T-cell (primary cell): Measurements from ENCODE around the gene ZNF579. TPM values are rescaled to one million over a fixed set of nuclear protein-coding genes. Genes with fewer than 3 reads are reported as not detected.

Experiments
- ATAC-seq, 4 experiments: fragments of 200-7000 bp in 3 of 4; fragments of 150-1000 bp in 1 of 4; cut with Tn5 transposase; replicated peaks in 1 of 4; 1 replicate in 3 of 4; 2 replicates in 1 of 4; pipeline ENCODE4 v1.10.0; 2021; ENCODE audit warnings: moderate library complexity in 3 of 4, mild to moderate bottlenecking in 2 of 4, moderate number of reproducible peaks in 1 of 4
- CTCF ChIA-PET, 2 donors: fragments of 300-600 bp; sonication (Branson Sonifier 250); formaldehyde crosslinking; loops; one replicate each; lab custom pipeline; 2022; ENCODE audit warnings: antibody characterized with exemption in 2 of 2; lab: Charles Lee
- POLR2A ChIA-PET, 2 donors: fragments of 300-600 bp; sonication (Branson Sonifier 250); formaldehyde crosslinking; loops; one replicate each; lab custom pipeline; 2022; ENCODE audit warnings: antibody characterized with exemption in 2 of 2; lab: Charles Lee
- DNase-seq, 35 experiments: peaks; one replicate each; pipeline versions ENCODE4 v3.0.0 to v3.0.0-alpha.2; 2013 to 2023
- H3K27ac ChIP-seq: one replicate; pipeline ENCODE4 v1.5.1; 2013; ENCODE audit warnings: low read length
- H3K27me3 ChIP-seq, 2 experiments: replicated peaks in 1 of 2; 1 replicate in 1 of 2; 2 replicates in 1 of 2; pipeline versions ENCODE4 v1.6.1 to v1.7.0; 2013; ENCODE audit warnings: low read length in 1 of 2, mixed read lengths in 1 of 2; ENCODE audit not compliant: control insufficient read depth in 2 of 2, insufficient read depth in 2 of 2; ENCODE audit errors: extremely low read depth in 1 of 2
- H3K36me3 ChIP-seq, 2 donors: 1 replicate in 1 of 2; 2 replicates in 1 of 2; pipeline versions ENCODE4 v1.6.1 to v1.7.0; 2013; ENCODE audit warnings: low read length in 1 of 2; ENCODE audit not compliant: control insufficient read depth in 2 of 2, insufficient read depth in 1 of 2; ENCODE audit errors: extremely low read depth in 1 of 2
- H3K4me1 ChIP-seq, 2 experiments: 1 replicate in 1 of 2; 2 replicates in 1 of 2; pipeline versions ENCODE4 v1.6.1 to v1.7.0; 2013; ENCODE audit warnings: low read length in 2 of 2, mixed read lengths in 1 of 2; ENCODE audit not compliant: insufficient read depth in 2 of 2, control insufficient read depth in 1 of 2; ENCODE audit errors: extremely low read depth in 1 of 2
- H3K4me3 ChIP-seq, 2 donors: 1 replicate in 1 of 2; 2 replicates in 1 of 2; pipeline versions ENCODE4 v1.5.1 to v1.7.0; 2013; ENCODE audit warnings: mild to moderate bottlenecking in 2 of 2, low read length in 1 of 2, moderate library complexity in 1 of 2; ENCODE audit not compliant: control insufficient read depth in 1 of 2; ENCODE audit errors: extremely low read depth in 1 of 2
- H3K9me3 ChIP-seq: 2 replicates; pipeline ENCODE4 v1.7.0; 2013
- H3K27ac Mint-ChIP-seq, 2 donors: one replicate each; pipeline ENCODE4 v1.8.0; 2020 to 2021; ENCODE audit warnings: mild to moderate bottlenecking in 2 of 2, mixed read lengths in 2 of 2
- H3K27me3 Mint-ChIP-seq, 2 donors: one replicate each; pipeline ENCODE4 v1.8.0; 2021 to 2022; ENCODE audit warnings: mixed read lengths in 2 of 2
- H3K36me3 Mint-ChIP-seq: one replicate; pipeline ENCODE4 v1.8.0; 2021; ENCODE audit warnings: mixed read lengths
- H3K4me1 Mint-ChIP-seq, 3 donors: one replicate each; pipeline ENCODE4 v1.8.0; 2020 to 2022; ENCODE audit warnings: mixed read lengths in 3 of 3, mild to moderate bottlenecking in 1 of 3
- H3K4me3 Mint-ChIP-seq, 3 donors: one replicate each; pipeline ENCODE4 v1.8.0; 2020 to 2022; ENCODE audit warnings: mild to moderate bottlenecking in 3 of 3, mixed read lengths in 3 of 3, moderate library complexity in 3 of 3
- H3K9me3 Mint-ChIP-seq, 3 donors: one replicate each; pipeline ENCODE4 v1.8.0; 2020 to 2022; ENCODE audit warnings: mixed read lengths in 3 of 3
- WGBS: methylation state at CpG from one replicate; pipeline ENCODE4 v1.1.5; 2013; ENCODE audit warnings: missing lambda C conversion rate; ENCODE audit not compliant: insufficient coverage; 5-methylcytosine and 5-hydroxymethylcytosine counted together
- total RNA-seq, 35 experiments: library from RNA in 6 of 35; stranded (reverse) in 6 of 35; fragments of 120-200 nt in 1 of 35; gene quantifications; one replicate each; pipeline versions ENCODE4 v1.2.1 to v1.2.4 and lab custom pipeline; 2013 to 2026

Gene ZNF579
- total RNA-seq, 5 donors from 2014 or later (not counting 1 experiment from before 2014, with no cell fraction given) = 5.4 to 13.3 (median 10.0) TPM

DNA sequence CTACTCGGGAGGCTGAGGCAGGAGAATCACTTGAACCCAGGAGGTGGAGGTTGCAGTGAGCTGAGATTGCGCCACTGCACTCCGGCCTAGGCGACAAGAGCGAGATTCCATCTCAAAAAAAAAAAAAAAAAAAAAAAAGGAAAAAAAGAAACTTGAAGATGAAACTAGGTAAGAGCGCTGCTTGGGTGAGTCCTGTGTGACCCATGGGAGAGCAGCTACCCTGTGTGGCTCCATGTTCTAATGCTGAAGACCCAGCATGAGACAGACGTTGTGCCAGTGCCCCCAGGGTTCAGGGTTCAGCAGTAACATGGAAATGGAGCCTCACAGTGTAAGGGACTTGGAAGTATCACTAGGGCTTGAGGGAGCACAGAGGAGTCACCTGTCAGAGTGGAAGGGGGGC, 37.8 kb upstream of the ZNF579 start:
- no peak overlapping the region for H3K27ac ChIP-seq
- DNase-seq (no peak), ATAC-seq (no peak)
- Mint-ChIP-seq H3K4me1 (peaks cover 17 to 24% (median 23%) of the 10 kb centered on the region in 3 donors), H3K9me3 (no peaks in the 10 kb centered on the region), H3K36me3 (peaks cover 12% of the 10 kb centered on the region), H3K27me3 (no peaks in the 10 kb centered on the region), H3K27ac (no peak overlapping the region), H3K4me3 (no peak overlapping the region)
- no peaks in the 10 kb centered on the region for H3K27me3 ChIP-seq
- peaks cover 8 to 21% of the 10 kb centered on the region in 2 donors for H3K36me3 ChIP-seq
- CTCF ChIA-PET = interaction anchor here (0.6 to 0.7 kb wide), 2 partner anchors 10 to 486 kb away, joined by 3 to 6 read pairs; no protein-coding TSS in a partner anchor
- H3K9me3 ChIP-seq = no peaks in the 10 kb centered on the region
- POLR2A ChIA-PET = no interaction called here
- H3K4me3 ChIP-seq = no peak overlapping the region
- WGBS = 100% methylated on average over 2 of the region's 7 CpGs
- peaks cover 9 to 12% of the 10 kb centered on the region in 2 experiments for H3K4me1 ChIP-seq

DNA sequence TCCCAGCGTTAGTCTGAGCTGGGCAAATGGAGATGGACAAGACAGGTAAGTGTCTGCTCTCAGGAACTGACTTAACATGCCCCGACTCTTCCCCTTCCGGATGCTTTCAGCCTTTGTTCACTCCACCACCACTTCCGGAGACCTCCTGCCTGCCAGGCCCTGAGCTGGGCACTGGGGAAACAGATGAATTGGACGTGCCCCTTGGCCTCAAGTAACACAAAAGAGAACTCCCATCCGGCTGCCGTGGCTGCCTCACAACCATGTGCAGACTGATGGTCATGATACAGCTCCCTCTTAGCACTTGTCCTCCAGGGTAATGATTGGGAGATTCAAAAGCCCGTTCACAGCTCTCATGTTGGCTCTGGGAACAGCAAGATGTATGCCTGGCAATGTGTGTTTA, 36.8 kb upstream of the ZNF579 start:
- POLR2A ChIA-PET = no interaction called here
- ATAC-seq = no peak
- no peak overlapping the region for H3K27ac Mint-ChIP-seq

DNA sequence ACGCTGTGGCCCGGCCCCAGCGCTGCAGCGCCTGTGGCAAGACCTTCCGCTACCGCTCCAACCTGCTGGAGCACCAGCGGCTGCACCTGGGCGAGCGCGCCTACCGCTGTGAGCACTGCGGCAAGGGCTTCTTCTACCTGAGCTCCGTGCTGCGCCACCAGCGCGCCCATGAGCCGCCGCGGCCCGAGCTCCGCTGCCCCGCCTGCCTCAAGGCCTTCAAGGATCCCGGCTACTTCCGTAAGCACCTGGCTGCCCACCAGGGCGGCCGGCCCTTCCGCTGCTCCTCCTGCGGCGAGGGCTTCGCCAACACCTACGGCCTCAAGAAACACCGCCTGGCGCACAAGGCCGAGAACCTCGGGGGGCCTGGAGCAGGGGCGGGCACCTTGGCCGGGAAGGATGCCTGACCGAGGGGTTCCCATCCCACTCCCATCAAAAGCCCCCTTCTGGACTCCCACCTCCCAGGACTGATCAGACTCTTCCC, 35.8 kb upstream of the ZNF579 start:
- no peak for DNase-seq
- CTCF ChIA-PET = no interaction called here
- peaks cover 31 to 35% (median 35%) of the 10 kb centered on the region in 3 donors for H3K4me1 Mint-ChIP-seq
- H3K36me3 ChIP-seq = peaks cover 5 to 21% of the 10 kb centered on the region in 2 donors
- ATAC-seq = no peak
- H3K36me3 Mint-ChIP-seq = peaks cover 18% of the 10 kb centered on the region
- no peaks in the 10 kb centered on the region for H3K27me3 ChIP-seq
- H3K27ac ChIP-seq = no peak overlapping the region
- H3K4me1 ChIP-seq = peaks cover 9 to 17% of the 10 kb centered on the region in 2 experiments
- 99% methylated on average over 38 of the region's 38 CpGs for WGBS
- no peak overlapping the region for H3K4me3 ChIP-seq
- POLR2A ChIA-PET = no interaction called here
- no peaks in the 10 kb centered on the region for H3K27me3 Mint-ChIP-seq
- no peaks in the 10 kb centered on the region for H3K9me3 ChIP-seq
- H3K4me3 Mint-ChIP-seq = no peak overlapping the region
- no peaks in the 10 kb centered on the region for H3K9me3 Mint-ChIP-seq
- no peak overlapping the region for H3K27ac Mint-ChIP-seq

More for the DNA sequence above, 36.8 kb upstream of the ZNF579 start:
- Mint-ChIP-seq H3K4me3 (no peak overlapping the region), H3K27me3 (no peaks in the 10 kb centered on the region), H3K36me3 (peaks cover 17% of the 10 kb centered on the region), H3K9me3 (no peaks in the 10 kb centered on the region), H3K4me1 (peaks cover 25 to 27% (median 26%) of the 10 kb centered on the region in 3 donors)
- Histone ChIP-seq H3K4me1 (peaks cover 9 to 12% of the 10 kb centered on the region in 2 experiments), H3K27me3 (no peaks in the 10 kb centered on the region), H3K4me3 (no peak overlapping the region), H3K27ac (no peak overlapping the region), H3K9me3 (no peaks in the 10 kb centered on the region), H3K36me3 (peaks cover 8 to 21% of the 10 kb centered on the region in 2 donors)
- CTCF ChIA-PET = no interaction called here
- WGBS = 90% methylated on average over 2 of the region's 8 CpGs
- DNase-seq = no peak

DNA sequence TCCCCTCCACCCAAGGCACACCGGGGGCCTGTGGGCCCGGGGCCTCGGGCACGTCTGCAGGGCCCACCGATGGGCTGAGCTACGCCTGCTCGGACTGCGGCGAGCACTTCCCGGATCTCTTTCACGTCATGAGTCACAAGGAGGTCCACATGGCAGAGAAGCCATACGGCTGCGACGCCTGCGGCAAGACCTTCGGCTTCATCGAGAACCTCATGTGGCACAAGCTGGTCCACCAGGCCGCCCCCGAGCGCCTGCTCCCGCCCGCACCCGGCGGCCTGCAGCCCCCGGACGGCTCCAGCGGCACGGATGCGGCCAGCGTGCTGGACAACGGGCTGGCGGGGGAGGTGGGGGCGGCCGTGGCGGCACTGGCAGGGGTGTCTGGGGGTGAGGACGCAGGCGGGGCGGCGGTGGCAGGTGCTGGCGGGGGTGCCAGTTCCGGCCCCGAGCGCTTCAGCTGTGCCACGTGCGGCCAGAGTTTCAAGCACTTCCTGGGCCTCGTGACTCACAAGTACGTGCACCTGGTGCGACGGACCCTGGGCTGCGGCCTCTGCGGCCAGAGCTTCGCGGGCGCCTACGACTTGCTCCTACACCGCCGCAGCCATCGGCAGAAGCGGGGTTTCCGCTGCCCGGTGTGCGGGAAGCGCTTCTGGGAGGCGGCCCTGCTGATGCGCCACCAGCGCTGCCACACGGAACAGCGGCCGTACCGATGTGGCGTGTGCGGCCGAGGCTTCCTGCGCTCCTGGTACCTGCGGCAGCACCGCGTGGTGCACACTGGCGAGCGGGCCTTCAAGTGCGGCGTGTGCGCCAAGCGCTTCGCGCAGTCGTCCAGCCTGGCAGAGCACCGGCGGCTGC, 35.1 kb upstream of the ZNF579 start:
- ATAC-seq (no peak), DNase-seq (no peak)
- WGBS = 97% methylated on average over 83 of the region's 88 CpGs
- Histone ChIP-seq H3K27ac (no peak overlapping the region), H3K27me3 (no peaks in the 10 kb centered on the region), H3K36me3 (peaks cover 5 to 21% of the 10 kb centered on the region in 2 donors), H3K4me3 (no peak overlapping the region), H3K9me3 (no peaks in the 10 kb centered on the region), H3K4me1 (peaks cover 4 to 11% of the 10 kb centered on the region in 2 experiments)
- H3K27me3 Mint-ChIP-seq = no peaks in the 10 kb centered on the region
- H3K4me3 Mint-ChIP-seq = no peak overlapping the region
- CTCF ChIA-PET = no interaction called here
- peaks cover 29 to 35% (median 35%) of the 10 kb centered on the region in 3 donors for H3K4me1 Mint-ChIP-seq
- peaks cover 18% of the 10 kb centered on the region for H3K36me3 Mint-ChIP-seq
- POLR2A ChIA-PET = no interaction called here
- no peak overlapping the region for H3K27ac Mint-ChIP-seq
- H3K9me3 Mint-ChIP-seq = no peaks in the 10 kb centered on the region

DNA sequence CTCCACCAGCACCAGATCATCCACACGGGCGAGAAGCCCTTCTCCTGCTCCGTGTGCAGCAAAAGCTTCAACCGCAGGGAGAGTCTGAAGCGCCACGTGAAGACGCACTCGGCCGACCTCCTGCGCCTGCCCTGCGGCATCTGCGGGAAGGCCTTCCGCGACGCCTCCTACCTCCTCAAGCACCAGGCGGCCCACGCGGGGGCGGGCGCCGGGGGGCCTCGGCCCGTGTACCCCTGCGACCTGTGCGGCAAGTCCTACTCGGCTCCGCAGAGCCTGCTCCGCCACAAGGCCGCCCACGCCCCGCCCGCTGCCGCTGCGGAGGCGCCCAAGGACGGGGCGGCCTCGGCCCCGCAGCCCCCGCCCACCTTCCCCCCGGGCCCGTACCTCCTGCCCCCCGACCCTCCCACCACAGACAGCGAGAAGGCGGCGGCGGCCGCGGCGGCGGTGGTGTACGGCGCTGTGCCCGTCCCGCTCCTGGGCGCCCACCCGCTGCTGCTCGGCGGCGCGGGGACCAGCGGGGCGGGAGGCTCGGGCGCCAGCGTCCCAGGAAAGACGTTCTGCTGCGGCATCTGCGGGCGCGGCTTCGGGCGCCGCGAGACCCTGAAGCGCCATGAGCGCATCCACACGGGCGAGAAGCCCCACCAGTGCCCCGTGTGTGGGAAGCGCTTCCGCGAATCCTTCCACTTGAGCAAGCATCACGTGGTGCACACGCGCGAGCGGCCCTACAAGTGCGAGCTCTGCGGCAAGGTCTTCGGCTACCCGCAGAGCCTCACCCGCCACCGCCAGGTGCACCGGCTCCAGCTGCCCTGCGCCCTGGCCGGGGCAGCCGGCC, 34.3 kb upstream of the ZNF579 start:
- peaks cover 19% of the 10 kb centered on the region for H3K36me3 Mint-ChIP-seq
- H3K27me3 Mint-ChIP-seq = no peaks in the 10 kb centered on the region
- no peak overlapping the region for H3K27ac ChIP-seq
- peaks cover 0 to 10% of the 10 kb centered on the region in 2 experiments for H3K4me1 ChIP-seq
- H3K9me3 Mint-ChIP-seq = no peaks in the 10 kb centered on the region
- CTCF ChIA-PET = no interaction called here
- 98% methylated on average over 73 of the region's 98 CpGs for WGBS
- no peak overlapping the region for H3K4me3 ChIP-seq
- H3K27ac Mint-ChIP-seq = no peak overlapping the region
- DNase-seq (no peak), ATAC-seq (no peak)
- peaks cover 28 to 35% (median 32%) of the 10 kb centered on the region in 3 donors for H3K4me1 Mint-ChIP-seq
- no peak overlapping the region for H3K4me3 Mint-ChIP-seq
- no peaks in the 10 kb centered on the region for H3K9me3 ChIP-seq
- POLR2A ChIA-PET = no interaction called here
- peaks cover 5 to 27% of the 10 kb centered on the region in 2 donors for H3K36me3 ChIP-seq
- H3K27me3 ChIP-seq = no peaks in the 10 kb centered on the region
